HCEC 1CT (cell line): ENCODE results near the gene SNX1.

ENCODE experiments used
- DNase-seq: peaks from one replicate; pipeline ENCODE4 v3.0.0-alpha.2; 2017

The SNX1 gene

GRCh38 chr15:64180235-64180824, 84.5 kb downstream of the SNX1 start:
- no peak for DNase-seq

GRCh38 chr15:64182859-64183370, 87.1 kb downstream of the SNX1 start:
- DNase-seq: no peak

GRCh38 chr15:64185146-64185911, 89.5 kb downstream of the SNX1 start:
- no peak for DNase-seq

GRCh38 chr15:64187396-64188191, 91.8 kb downstream of the SNX1 start:
- DNase-seq: no peak
